Astrocyte of the hippocampus (primary cell): ENCODE measurements around the gene TOX2.
A peak's percentile ranks its signal among the peaks of the same experiment; 100 is the strongest.

Experiments used
- DNase-seq: peaks from one replicate; pipeline ENCODE4 v3.0.0; 2011; ENCODE audit warnings: low read depth, low spot score

TOX2 gene

GRCh38 chr20:43975096-43975768 lies 60.6 kb downstream of the TOX2 start:
- peak; percentile 61 for DNase-seq

- no peak for DNase-seq
Measured at GRCh38 chr20:43976547-43976946, 61.9 kb downstream of the TOX2 start.

DNA sequence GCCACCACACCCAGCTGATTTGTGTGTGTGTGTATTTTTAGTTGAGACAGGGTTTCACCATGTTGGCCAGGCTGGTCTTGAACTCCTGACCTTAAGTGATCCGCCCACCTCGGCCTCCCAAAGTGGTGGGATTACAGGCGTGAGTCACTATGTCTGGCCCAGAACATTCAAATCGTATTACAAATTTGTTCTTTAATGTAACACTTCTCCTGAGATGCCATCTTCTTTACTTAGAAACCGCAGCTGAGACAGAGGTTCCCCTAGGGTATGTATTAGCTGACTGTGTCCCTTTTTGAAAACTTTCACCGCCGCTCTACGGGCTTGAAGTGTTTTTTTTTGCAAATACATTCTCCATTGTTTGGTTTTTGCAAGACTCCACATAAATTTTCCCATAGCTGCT lies 62.6 kb downstream of the TOX2 start:
- no peak for DNase-seq

DNA sequence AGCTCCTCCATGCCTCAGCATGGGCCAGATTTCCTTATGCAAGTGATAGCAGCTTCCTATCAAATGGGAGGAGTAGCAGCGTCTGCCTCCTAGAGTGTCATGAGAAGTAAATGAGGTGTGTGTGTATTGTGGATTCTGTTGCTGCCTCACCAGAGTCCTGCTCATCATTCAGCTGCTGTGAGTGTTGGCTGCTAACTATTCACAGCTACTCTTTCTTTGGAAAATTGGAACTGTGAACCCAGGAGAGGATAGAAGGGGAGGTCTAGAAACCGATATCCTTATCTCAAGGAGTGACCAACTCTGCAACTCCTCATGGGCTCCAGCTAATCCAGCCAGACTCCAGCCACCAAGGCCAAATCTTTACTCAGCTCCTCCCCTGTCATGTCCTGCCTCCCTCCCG lies 63.3 kb downstream of the TOX2 start:
- DNase-seq = no peak

GRCh38 chr20:43979576-43980105 lies 65.0 kb downstream of the TOX2 start:
- DNase-seq = no peak

DNA sequence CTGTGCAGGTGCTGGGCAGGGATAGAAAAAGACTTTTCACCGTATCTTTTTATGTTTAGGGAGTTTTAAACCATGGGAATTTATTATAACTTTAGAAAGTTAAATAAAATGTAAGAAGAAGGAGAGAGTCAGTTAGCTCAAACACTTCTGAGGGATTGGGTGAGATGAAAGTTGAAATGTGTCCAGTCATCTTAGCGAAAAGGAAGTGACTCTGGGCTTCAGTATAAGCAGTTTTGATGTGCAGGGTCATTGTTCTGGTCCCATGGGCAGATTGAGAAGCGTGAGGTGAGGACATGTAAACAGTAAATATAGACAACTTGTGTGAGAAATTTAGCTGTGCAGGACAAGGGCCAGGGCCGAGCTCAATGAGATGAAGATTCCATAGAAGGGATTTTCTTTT lies 66.9 kb downstream of the TOX2 start:
- DNase-seq = no peak

DNA sequence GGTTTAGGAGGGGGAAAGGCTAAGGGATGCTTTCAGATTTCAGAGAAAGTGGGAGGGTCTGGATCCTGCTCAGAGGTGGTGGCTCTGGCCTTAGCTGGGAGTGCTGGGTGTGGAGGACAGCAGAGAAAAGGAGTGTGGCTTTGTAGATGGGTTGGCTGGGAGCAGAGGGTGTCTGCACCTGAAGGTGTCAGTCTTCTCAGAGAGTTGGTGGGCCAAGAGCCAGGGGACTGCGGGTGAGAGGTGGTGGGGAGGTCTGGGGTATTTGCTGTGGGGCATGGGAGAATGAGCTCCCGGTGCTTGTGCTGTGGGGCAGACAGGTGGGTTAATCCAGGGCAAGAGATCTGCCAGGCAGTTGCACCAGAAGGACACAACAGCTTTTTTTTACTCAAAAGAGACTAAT lies 67.4 kb downstream of the TOX2 start:
- DNase-seq = no peak

DNA sequence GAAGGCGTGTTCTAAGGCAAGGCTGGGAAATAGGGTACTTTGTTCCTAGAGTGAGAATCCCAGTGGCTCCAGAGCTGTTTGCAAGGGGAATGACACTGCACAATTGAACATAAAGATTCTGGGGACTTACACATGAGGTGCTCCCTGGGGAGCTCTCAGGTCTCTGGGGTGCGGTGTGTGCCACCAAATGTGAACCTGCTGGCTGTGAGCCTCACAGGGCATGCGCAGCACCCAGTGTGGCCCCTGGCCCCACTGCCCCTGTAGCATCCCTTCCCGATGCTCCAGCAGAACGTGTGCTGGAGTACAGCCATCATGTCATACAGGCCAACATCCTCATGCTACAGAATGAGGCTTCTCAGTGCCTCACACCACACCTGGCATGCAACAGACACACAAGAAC lies 68.2 kb downstream of the TOX2 start:
- no peak for DNase-seq

- DNase-seq = no peak
Measured at GRCh38 chr20:43983359-43983758, 68.7 kb downstream of the TOX2 start.

DNA sequence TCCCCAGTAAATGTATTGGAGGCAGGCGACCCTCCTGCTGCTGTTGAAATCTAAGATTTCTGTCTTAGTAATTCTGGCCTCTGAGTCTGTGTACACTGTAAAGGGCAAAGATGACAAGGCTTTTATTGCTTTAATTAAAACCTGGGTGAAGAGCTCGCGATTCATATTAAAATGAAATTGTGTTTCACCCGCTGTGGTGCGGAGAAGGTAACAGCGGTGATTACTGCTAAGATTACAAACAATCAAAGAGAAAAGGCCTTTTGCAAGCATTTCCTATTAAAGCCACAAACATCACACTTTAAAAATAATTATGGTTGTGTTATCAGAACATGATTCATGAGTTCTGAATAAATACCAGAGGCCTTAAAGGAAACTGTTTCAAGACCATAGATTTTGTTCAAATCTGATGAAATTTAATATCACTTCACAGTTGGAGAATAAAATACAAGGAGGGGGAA lies 69.3 kb downstream of the TOX2 start:
- no peak for DNase-seq

DNA sequence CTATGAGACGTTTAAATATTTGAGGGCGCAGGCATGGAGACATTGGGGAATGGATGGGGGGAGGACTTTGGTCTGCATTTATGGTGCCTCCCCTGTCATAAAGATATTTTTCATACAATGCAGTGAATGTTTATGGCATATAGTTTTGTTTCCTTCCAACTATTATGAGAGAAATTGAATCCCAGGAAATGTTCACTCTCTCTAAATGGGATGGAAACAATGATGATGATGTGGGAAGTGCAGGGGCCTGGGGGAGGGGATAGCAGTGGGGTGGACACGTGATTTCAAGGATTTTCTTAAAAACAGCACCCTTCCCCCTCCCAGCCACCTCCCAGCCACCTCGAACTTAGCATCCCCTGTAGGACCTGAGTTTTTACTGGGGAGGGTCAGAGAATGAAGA lies 69.9 kb downstream of the TOX2 start:
- DNase-seq = no peak

DNA sequence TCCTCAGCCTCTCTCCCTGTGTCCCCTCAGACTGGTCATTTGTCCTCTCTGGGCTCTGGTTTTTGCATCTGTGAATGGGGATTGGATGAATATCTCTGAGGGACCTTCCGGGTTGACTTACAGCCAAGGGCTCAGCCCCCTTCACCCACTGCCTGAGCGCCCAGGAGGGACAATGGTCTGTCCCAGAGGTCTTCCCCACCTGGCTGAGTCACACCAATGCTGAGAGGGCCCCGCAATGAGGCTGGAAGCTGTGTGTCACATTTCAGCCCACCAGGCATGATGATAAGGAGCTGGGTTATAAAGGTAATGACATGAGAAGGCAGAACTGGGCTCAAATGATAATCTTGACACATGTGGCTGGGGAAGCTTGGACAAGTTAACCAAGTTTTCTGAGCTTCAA lies 70.5 kb downstream of the TOX2 start:
- DNase-seq = no peak

DNA sequence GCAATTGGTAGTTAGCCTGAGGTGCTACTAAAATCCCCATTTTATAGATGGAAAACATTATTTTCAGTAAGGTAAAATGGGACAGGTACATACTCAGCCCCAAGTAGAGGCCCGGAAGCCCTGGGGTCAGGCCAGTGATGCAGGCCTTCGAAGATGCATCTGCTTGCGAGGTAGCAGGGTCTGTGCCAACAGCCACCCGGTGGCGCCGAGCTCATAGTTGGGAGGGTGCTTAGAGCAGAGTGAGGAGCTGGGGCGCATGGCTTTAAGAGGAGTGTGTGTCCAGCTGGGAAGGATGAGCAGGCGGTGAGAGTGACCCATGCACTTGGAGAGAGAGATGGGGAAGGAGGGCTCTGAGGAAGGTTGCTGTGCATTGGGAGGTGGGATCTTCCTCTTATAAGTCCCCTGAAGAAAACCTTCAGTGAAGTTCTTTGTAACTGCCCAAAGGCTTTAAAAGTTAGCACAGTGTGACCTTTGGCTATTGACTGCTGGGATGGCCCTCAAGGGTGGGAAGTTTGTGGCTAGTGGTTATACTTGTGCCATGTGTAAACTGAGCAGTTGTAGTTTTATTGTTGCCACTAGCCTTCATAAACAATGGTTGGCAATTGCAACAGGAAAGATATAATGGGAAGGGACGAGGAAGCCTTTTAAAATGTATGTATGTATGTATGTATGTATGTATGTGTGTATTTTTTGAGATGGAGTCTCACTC lies 71.1 kb downstream of the TOX2 start:
- no peak for DNase-seq

- DNase-seq = no peak
Measured at GRCh38 chr20:43987018-43987417, 72.4 kb downstream of the TOX2 start.

DNA sequence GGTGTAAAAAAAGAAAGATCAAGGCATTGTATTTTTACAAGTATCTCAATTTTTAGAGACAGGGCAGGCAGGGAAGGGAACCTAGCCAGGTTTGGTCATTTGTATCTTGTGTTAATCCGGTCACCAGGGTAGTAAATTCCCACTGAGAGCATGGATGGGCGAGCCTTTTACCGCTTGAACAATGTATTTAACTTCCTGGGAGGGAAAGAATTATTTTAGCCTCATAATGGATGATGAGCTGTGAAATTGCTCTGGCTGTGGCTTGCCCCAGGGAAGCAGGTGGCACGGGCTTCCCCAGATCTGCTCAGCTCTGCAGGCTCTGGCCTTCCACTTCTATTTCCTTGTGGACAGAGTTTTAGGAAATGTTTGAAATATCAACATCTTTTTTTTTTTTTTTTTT lies 72.9 kb downstream of the TOX2 start:
- DNase-seq = no peak

- DNase-seq = no peak
Measured at GRCh38 chr20:43988451-43988850, 73.8 kb downstream of the TOX2 start.

- DNase-seq = peak; percentile 40
Measured at GRCh38 chr20:43988867-43989266, 74.2 kb downstream of the TOX2 start.

DNA sequence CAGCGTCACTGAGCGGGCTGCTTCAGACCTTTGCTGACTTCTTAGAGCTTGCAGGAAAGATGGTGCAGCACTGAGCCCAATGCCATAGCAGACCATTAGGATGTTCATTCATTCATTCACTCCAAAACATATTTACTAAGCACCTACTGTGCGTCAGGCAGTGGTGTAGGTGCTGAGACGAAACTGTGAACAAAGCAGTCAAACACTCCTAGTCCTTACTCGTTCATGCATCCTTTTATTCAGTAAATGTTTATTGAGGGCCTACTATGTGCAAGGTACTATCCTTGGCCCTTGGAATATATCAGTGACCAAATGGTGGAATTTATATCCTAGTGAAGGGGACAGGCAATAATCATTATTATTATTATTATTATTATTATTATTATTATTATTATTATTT lies 76.6 kb downstream of the TOX2 start:
- DNase-seq = no peak

- no peak for DNase-seq
Measured at GRCh38 chr20:43991982-43992381, 77.3 kb downstream of the TOX2 start.

- no peak for DNase-seq
Measured at GRCh38 chr20:43992885-43993284, 78.2 kb downstream of the TOX2 start.

- DNase-seq = no peak
Measured at GRCh38 chr20:43993560-43993959, 78.9 kb downstream of the TOX2 start.

GRCh38 chr20:43994486-43995100 lies 79.9 kb downstream of the TOX2 start:
- DNase-seq = peak; percentile 27

- no peak for DNase-seq
Measured at GRCh38 chr20:43995645-43996044, 81.0 kb downstream of the TOX2 start.
